ENCODE results near the gene TKTL2.
"Not testable (repeated sequence)": the region's sequence is repeated elsewhere in the genome, so short reads cannot be mapped to it uniquely, and the experiment has no call there.

Gene TKTL2

GRCh38 chr4:163447023-163447422 is 26.5 kb downstream of the TKTL2 start:
- not testable (repeated sequence) for DNase-seq (ENCODE audit: low spot score)

GRCh38 chr4:163440040-163440439 is 33.5 kb downstream of the TKTL2 start:
- no peak for DNase-seq (ENCODE audit: low spot score)

All from kidney capillary endothelial cell (primary cell).